ENCODE data around the gene CHEK2.

Gene CHEK2

GRCh38 chr22:28779833-28780232 lies 38.2 kb upstream of the CHEK2 start:
- no peaks in the 10 kb centered on the region for H3K9me3 ChIP-seq
- H3K36me3 ChIP-seq = peaks cover 41% of the 10 kb centered on the region
- H3K4me1 ChIP-seq (ENCODE audit: control insufficient read depth in 1 of 2, insufficient read depth in 1 of 2, low read depth in 1 of 2, low read length in 1 of 2) = no peaks in the 10 kb centered on the region
- H3K27ac ChIP-seq = no peak overlapping the region
- no peak for TF ChIP-seq CTCF (IDR thresholded peaks at IDR 0.05)
- no peak overlapping the region for H3K4me3 ChIP-seq (ENCODE audit: low read depth in 1 of 2, low read length in 1 of 2)
- H3K27me3 ChIP-seq = no peaks in the 10 kb centered on the region

GRCh38 chr22:28774378-28774777 lies 32.8 kb upstream of the CHEK2 start:
- H3K4me3 ChIP-seq (ENCODE audit: low read depth in 1 of 2, low read length in 1 of 2) = no peak overlapping the region
- H3K27ac ChIP-seq = no peak overlapping the region

GRCh38 chr22:28773461-28773867 lies 31.8 kb upstream of the CHEK2 start:
- peaks cover 9% of the 10 kb centered on the region for H3K36me3 ChIP-seq
- peak overlapping the region; percentile 94 for H3K27ac ChIP-seq
- no peak for TF ChIP-seq CTCF (IDR thresholded peaks at IDR 0.05)
- H3K27me3 ChIP-seq = no peaks in the 10 kb centered on the region
- peak overlapping the region; percentile 86 to 92 for H3K4me3 ChIP-seq (ENCODE audit: low read depth in 1 of 2, low read length in 1 of 2)
- no peaks in the 10 kb centered on the region for H3K9me3 ChIP-seq
- H3K4me1 ChIP-seq (ENCODE audit: control insufficient read depth in 1 of 2, insufficient read depth in 1 of 2, low read depth in 1 of 2, low read length in 1 of 2) = peaks cover 12 to 13% of the 10 kb centered on the region in 2 experiments

More at GRCh38 chr22:28774378-28774777, 32.8 kb upstream of the CHEK2 start:
- no peak for TF ChIP-seq CTCF (IDR thresholded peaks at IDR 0.05)
- peaks cover 9% of the 10 kb centered on the region for H3K36me3 ChIP-seq
- no peaks in the 10 kb centered on the region for H3K27me3 ChIP-seq
- H3K9me3 ChIP-seq = no peaks in the 10 kb centered on the region
- peaks cover 12 to 13% of the 10 kb centered on the region in 2 experiments for H3K4me1 ChIP-seq (ENCODE audit: control insufficient read depth in 1 of 2, insufficient read depth in 1 of 2, low read depth in 1 of 2, low read length in 1 of 2)

GRCh38 chr22:28772633-28773460 lies 31.2 kb upstream of the CHEK2 start, which contains the start of gene CCDC117:
Gene CCDC117 (plus strand): TSS chr22:28772695. CDS start chr22:28772850, 155 bp downstream.
- peak within 1 kb of the TSS; percentile 86 to 92 for H3K4me3 ChIP-seq (ENCODE audit: low read depth in 1 of 2, low read length in 1 of 2)
- H3K27ac ChIP-seq = peak within 1 kb of the TSS; percentile 94
- no peaks in the 10 kb centered on the region for H3K9me3 ChIP-seq
- H3K27me3 ChIP-seq = no peaks in the 10 kb centered on the region
- H3K36me3 ChIP-seq = peaks cover 9% of the 10 kb centered on the region
- H3K4me1 ChIP-seq (ENCODE audit: control insufficient read depth in 1 of 2, insufficient read depth in 1 of 2, low read depth in 1 of 2, low read length in 1 of 2) = peaks cover 12 to 13% of the 10 kb centered on the region in 2 experiments
- TF ChIP-seq CTCF (IDR thresholded peaks at IDR 0.05) = peak; percentile 42

GRCh38 chr22:28771195-28771791 lies 29.7 kb upstream of the CHEK2 start:
- H3K4me3 ChIP-seq (ENCODE audit: low read depth in 1 of 2, low read length in 1 of 2) = no peak overlapping the region
- H3K27me3 ChIP-seq = no peaks in the 10 kb centered on the region
- no peak overlapping the region for H3K27ac ChIP-seq
- H3K4me1 ChIP-seq (ENCODE audit: control insufficient read depth in 1 of 2, insufficient read depth in 1 of 2, low read depth in 1 of 2, low read length in 1 of 2) = peaks cover 12 to 13% of the 10 kb centered on the region in 2 experiments
- no peaks in the 10 kb centered on the region for H3K9me3 ChIP-seq
- TF ChIP-seq CTCF (IDR thresholded peaks at IDR 0.05) = no peak
- peaks cover 9% of the 10 kb centered on the region for H3K36me3 ChIP-seq

Data from neutrophil (primary cell).